Keratinocyte (primary cell): Measurements from ENCODE around the gene SH3BGRL3. TPM values are rescaled to one million over a fixed set of nuclear protein-coding genes. Genes with fewer than 3 reads are reported as not detected.

Experiments
- DNase-seq: peaks from one replicate; pipeline ENCODE4 v3.0.0-alpha.2; 2011; ENCODE audit warnings: low read depth, missing footprints, low spot score
- FAIRE-seq: peaks from 2 replicates; lab custom pipeline; 2011; peaks lifted over from hg19 to GRCh38; lab: Jason Lieb, UNC
- H2AFZ ChIP-seq: 2 replicates; pipeline ENCODE4 v1.6.0; 2012; ENCODE audit warnings: low read length, control low read depth, inconsistent platforms; ENCODE audit not compliant: control insufficient read depth
- H3K27ac ChIP-seq: 2 replicates; pipeline ENCODE4 v1.5.1; 2011; ENCODE audit warnings: low read length; ENCODE audit not compliant: control insufficient read depth, insufficient read depth
- H3K27me3 ChIP-seq: 3 replicates; pipeline ENCODE4 v1.6.0; 2011; ENCODE audit warnings: low read length; ENCODE audit not compliant: control insufficient read depth, insufficient read depth; ENCODE audit errors: extremely low read depth
- H3K36me3 ChIP-seq, 2 experiments: 2 replicates in 1 of 2; 3 replicates in 1 of 2; pipeline ENCODE4 v1.5.1; 2011; ENCODE audit warnings: low read length in 2 of 2, mild to moderate bottlenecking in 1 of 2; ENCODE audit not compliant: control insufficient read depth in 2 of 2, insufficient read depth in 2 of 2; ENCODE audit errors: extremely low read depth in 1 of 2
- H3K4me1 ChIP-seq: 3 replicates; pipeline ENCODE4 v1.5.1; 2011; ENCODE audit warnings: low read length; ENCODE audit not compliant: control insufficient read depth, insufficient read depth; ENCODE audit errors: extremely low read depth
- H3K4me2 ChIP-seq: 3 replicates; pipeline ENCODE4 v1.6.0; 2011; ENCODE audit warnings: low read depth, low read length; ENCODE audit not compliant: control insufficient read depth, insufficient read depth; ENCODE audit errors: extremely low read depth
- H3K4me3 ChIP-seq, 3 experiments: fragments of 200-600 bp in 1 of 3; sonication (generic) in 1 of 3; 2 replicates in 2 of 3; 3 replicates in 1 of 3; pipeline ENCODE4 v1.5.1; 2011 to 2016; ENCODE audit warnings: low read length in 3 of 3, mild to moderate bottlenecking in 3 of 3, control low read depth in 2 of 3, inconsistent platforms in 1 of 3, low read depth in 1 of 3, mixed read lengths in 1 of 3, mixed run types in 1 of 3, moderate library complexity in 1 of 3; ENCODE audit not compliant: control insufficient read depth in 2 of 3, insufficient read depth in 2 of 3; ENCODE audit errors: extremely low read depth in 1 of 3
- H3K79me2 ChIP-seq: 2 replicates; pipeline ENCODE4 v1.6.0; 2012; ENCODE audit warnings: low read length; ENCODE audit not compliant: control insufficient read depth, insufficient read depth
- H3K9ac ChIP-seq: 3 replicates; pipeline ENCODE4 v1.6.0; 2011; ENCODE audit warnings: low read length; ENCODE audit not compliant: control insufficient read depth, insufficient read depth; ENCODE audit errors: extremely low read depth
- H3K9me1 ChIP-seq: 3 replicates; pipeline ENCODE4 v1.6.0; 2011; ENCODE audit warnings: low read length; ENCODE audit not compliant: control insufficient read depth, insufficient read depth; ENCODE audit errors: extremely low read depth
- H3K9me3 ChIP-seq: 2 replicates; pipeline ENCODE4 v1.5.1; 2012; ENCODE audit warnings: low read depth, low read length; ENCODE audit not compliant: control insufficient read depth
- H4K20me1 ChIP-seq: 3 replicates; pipeline ENCODE4 v1.6.0; 2011; ENCODE audit warnings: low read length; ENCODE audit not compliant: control insufficient read depth, insufficient read depth; ENCODE audit errors: extremely low read depth
- CTCF ChIP-seq, 3 experiments: IDR thresholded peaks in 1 of 3; conservative IDR thresholded peaks in 1 of 3; optimal IDR thresholded peaks in 1 of 3; 2 replicates in 2 of 3; 3 replicates in 1 of 3; pipeline versions ENCODE3 to v1.5.1; 2011; ENCODE audit warnings: low read length in 3 of 3, mild to moderate bottlenecking in 3 of 3, moderate library complexity in 2 of 3, control low read depth in 1 of 3, inconsistent platforms in 1 of 3; ENCODE audit not compliant: insufficient read depth in 2 of 3; ENCODE audit errors: extremely low read depth in 1 of 3
- EZH2 ChIP-seq: IDR thresholded peaks from one replicate; pipeline ENCODE4 v1.6.1; 2012; ENCODE audit warnings: inconsistent platforms, mild to moderate bottlenecking, low read length, moderate library complexity
- dilution Hi-C: fragments of 300-500 bp; cut with MboI; formaldehyde crosslinking; loops from one replicate; pipeline ENCODE4 v1.7.0; 2020; ENCODE audit warnings: low sequenced_read_pairs; ENCODE audit not compliant: extremely low pct_ligation_motif_present
- polyA plus RNA-seq, 5 experiments: library from polyadenylated mRNA; depleted of rRNA in 3 of 5; stranded (reverse) in 3 of 5; stranded (forward) in 1 of 5; unstranded in 1 of 5; fragments of >200 nt; gene quantifications; 1 replicate in 1 of 5; 2 replicates in 3 of 5; 3 replicates in 1 of 5; pipeline versions ENCODE4 v1.2.1 to v1.2.3, GENCODE V29; 2011 to 2012; ENCODE audit warnings: missing spikeins in 2 of 5, low read depth in 1 of 5, low replicate concordance in 1 of 5

SH3BGRL3 gene
- polyA plus RNA-seq, 1 donor (not counting 4 experiments of a cell fraction or from before 2014, with no cell fraction given) = 196 TPM

- no peaks in the 10 kb centered on the region for H3K9me3 ChIP-seq
- no peaks in the 10 kb centered on the region for H3K27me3 ChIP-seq
- FAIRE-seq = no peak
- DNase-seq = no peak
- no peak overlapping the region for H3K4me2 ChIP-seq
- H3K4me1 ChIP-seq = peaks cover 15% of the 10 kb centered on the region
- H2AFZ ChIP-seq = no peak overlapping the region
- H3K36me3 ChIP-seq = peaks cover 0 to 2% of the 10 kb centered on the region in 2 experiments
- H3K79me2 ChIP-seq = no peaks in the 10 kb centered on the region
- H3K9me1 ChIP-seq = no peaks in the 10 kb centered on the region
- H3K27ac ChIP-seq = no peak overlapping the region
- dilution Hi-C loops = no loop called here
- H4K20me1 ChIP-seq = peaks cover 3% of the 10 kb centered on the region
- no peak overlapping the region for H3K9ac ChIP-seq
- H3K4me3 ChIP-seq = no peak overlapping the region
- TF ChIP-seq EZH2 = no peak
- no peak for TF ChIP-seq CTCF (optimal IDR thresholded peaks at IDR 0.05 in 1 of 3, IDR thresholded peaks at IDR 0.05 in 1 of 3, conservative IDR thresholded peaks at IDR 0.05 in 1 of 3; ENCODE audit: extremely low read depth in 1 of 3, insufficient read depth in 2 of 3, low read length in 3 of 3)
These were observed 9.5 kb downstream of the SH3BGRL3 start for GRCh38 chr1:26289158-26290059.

- DNase-seq (no peak), FAIRE-seq (no peak)
- no peak overlapping the region for H3K9ac ChIP-seq
- H2AFZ ChIP-seq = no peak overlapping the region
- dilution Hi-C loops = no loop called here
- H3K27me3 ChIP-seq = no peaks in the 10 kb centered on the region
- peaks cover 7% of the 10 kb centered on the region for H3K4me1 ChIP-seq
- H3K4me3 ChIP-seq = no peak overlapping the region
- no peak overlapping the region for H3K27ac ChIP-seq
- H3K4me2 ChIP-seq = no peak overlapping the region
- no peaks in the 10 kb centered on the region for H3K36me3 ChIP-seq
- no peaks in the 10 kb centered on the region for H3K9me1 ChIP-seq
- H3K9me3 ChIP-seq = no peaks in the 10 kb centered on the region
- H3K79me2 ChIP-seq = no peaks in the 10 kb centered on the region
- no peaks in the 10 kb centered on the region for H4K20me1 ChIP-seq
- TF ChIP-seq EZH2 (no peak), CTCF (optimal IDR thresholded peaks at IDR 0.05 in 1 of 3, IDR thresholded peaks at IDR 0.05 in 1 of 3, conservative IDR thresholded peaks at IDR 0.05 in 1 of 3; ENCODE audit: extremely low read depth in 1 of 3, insufficient read depth in 2 of 3, low read length in 3 of 3) (no peak)
These were observed 10.4 kb downstream of the SH3BGRL3 start for GRCh38 chr1:26290122-26290881.
